ENCODE measurements around the gene VAV3.

DNA sequence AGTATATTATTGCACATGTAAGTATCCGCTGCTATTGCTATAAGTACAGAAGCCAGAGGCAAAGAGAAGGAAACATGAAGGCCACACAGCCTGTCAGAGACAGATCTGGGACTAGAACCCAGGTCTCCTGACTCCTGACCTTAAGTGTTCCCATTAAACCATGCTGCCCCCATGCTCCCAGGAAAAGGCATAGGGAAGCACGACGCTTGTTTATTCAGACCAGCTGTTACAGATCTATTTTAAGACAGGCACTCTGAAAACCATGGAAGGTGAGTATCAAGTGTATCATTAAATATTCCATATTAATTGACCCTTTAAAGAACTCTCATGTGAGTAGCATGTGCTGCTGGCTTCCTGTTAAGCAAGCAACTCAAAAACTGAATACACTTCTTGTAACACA is 11.4 kb downstream of the VAV3 start:
- TF ChIP-seq, protein P1, sequence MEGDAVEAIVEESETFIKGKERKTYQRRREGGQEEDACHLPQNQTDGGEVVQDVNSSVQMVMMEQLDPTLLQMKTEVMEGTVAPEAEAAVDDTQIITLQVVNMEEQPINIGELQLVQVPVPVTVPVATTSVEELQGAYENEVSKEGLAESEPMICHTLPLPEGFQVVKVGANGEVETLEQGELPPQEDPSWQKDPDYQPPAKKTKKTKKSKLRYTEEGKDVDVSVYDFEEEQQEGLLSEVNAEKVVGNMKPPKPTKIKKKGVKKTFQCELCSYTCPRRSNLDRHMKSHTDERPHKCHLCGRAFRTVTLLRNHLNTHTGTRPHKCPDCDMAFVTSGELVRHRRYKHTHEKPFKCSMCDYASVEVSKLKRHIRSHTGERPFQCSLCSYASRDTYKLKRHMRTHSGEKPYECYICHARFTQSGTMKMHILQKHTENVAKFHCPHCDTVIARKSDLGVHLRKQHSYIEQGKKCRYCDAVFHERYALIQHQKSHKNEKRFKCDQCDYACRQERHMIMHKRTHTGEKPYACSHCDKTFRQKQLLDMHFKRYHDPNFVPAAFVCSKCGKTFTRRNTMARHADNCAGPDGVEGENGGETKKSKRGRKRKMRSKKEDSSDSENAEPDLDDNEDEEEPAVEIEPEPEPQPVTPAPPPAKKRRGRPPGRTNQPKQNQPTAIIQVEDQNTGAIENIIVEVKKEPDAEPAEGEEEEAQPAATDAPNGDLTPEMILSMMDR (IDR thresholded peaks at IDR 0.05), result no peak
- no peak for TF ChIP-seq POLR2A (IDR thresholded peaks at IDR 0.05)

Measured in body of pancreas (tissue), 4 donors.